Neural progenitor cell (in vitro differentiated cells): ENCODE results near the gene ABAT.

Experiments used
- EZH2 ChIP-seq: fragments of 200-600 bp; sonication (generic); IDR thresholded peaks from 2 replicates; pipeline ENCODE4 v1.6.1; 2017; ENCODE audit warnings: antibody characterized with exemption, mild to moderate bottlenecking, moderate library complexity
- EZH2phosphoT487 ChIP-seq: fragments of 200-600 bp; sonication (generic); IDR thresholded peaks from 2 replicates; pipeline ENCODE4 v1.6.1; 2017; ENCODE audit warnings: antibody characterized with exemption
- TF ChIP-seq, protein P1 (sequence below): fragments of 200-600 bp; sonication (generic); IDR thresholded peaks from 2 replicates; pipeline ENCODE4 v1.5.1; 2017; ENCODE audit warnings: antibody characterized with exemption, mild to moderate bottlenecking

DNA sequence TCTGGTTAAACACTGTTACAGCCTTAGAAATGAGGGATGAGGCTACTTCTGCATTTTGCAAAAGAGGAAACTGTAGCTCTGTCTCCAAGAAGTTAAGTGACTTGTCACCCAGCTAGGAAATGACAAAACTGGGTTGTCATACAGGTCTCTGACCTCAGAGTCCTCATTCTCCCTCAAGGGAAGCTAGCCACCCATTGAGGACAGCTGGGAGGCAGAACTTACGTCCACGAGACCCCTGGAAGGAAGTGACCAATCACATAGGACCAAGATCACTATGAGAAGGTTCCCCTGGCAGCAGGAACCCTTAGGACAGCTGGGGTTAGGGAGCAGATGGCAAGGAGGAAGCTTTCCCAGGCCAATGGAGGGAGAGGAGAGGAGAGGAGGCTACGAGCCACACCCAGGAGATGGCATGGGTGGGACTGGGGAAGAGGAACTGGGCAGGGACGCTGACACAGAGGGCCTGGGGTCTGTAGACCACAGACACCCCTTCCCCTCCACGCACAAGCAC, 41.7 kb upstream of the ABAT start:
- TF ChIP-seq, protein P1, sequence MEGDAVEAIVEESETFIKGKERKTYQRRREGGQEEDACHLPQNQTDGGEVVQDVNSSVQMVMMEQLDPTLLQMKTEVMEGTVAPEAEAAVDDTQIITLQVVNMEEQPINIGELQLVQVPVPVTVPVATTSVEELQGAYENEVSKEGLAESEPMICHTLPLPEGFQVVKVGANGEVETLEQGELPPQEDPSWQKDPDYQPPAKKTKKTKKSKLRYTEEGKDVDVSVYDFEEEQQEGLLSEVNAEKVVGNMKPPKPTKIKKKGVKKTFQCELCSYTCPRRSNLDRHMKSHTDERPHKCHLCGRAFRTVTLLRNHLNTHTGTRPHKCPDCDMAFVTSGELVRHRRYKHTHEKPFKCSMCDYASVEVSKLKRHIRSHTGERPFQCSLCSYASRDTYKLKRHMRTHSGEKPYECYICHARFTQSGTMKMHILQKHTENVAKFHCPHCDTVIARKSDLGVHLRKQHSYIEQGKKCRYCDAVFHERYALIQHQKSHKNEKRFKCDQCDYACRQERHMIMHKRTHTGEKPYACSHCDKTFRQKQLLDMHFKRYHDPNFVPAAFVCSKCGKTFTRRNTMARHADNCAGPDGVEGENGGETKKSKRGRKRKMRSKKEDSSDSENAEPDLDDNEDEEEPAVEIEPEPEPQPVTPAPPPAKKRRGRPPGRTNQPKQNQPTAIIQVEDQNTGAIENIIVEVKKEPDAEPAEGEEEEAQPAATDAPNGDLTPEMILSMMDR: no peak
- no peak for TF ChIP-seq EZH2phosphoT487
- TF ChIP-seq EZH2: no peak
